A172 (cell line): ENCODE data around the gene MAP2K5. TPM values are rescaled to one million over a fixed set of nuclear protein-coding genes. Genes with fewer than 3 reads are reported as not detected.
A peak's percentile ranks its signal among the peaks of the same experiment; 100 is the strongest.

Source experiments
- DNase-seq: peaks from one replicate; pipeline ENCODE4 v3.0.0-alpha.2; 2015; ENCODE audit warnings: low spot score
- total RNA-seq: library from RNA; depleted of rRNA; stranded (reverse); fragments of >200 nt; shearing (Covaris generic); gene quantifications from 2 replicates; pipeline ENCODE4 v1.2.3, GENCODE V29; 2014

Gene MAP2K5
- total RNA-seq, 1 experiment from 2014 or later, result 5.7 TPM

DNA sequence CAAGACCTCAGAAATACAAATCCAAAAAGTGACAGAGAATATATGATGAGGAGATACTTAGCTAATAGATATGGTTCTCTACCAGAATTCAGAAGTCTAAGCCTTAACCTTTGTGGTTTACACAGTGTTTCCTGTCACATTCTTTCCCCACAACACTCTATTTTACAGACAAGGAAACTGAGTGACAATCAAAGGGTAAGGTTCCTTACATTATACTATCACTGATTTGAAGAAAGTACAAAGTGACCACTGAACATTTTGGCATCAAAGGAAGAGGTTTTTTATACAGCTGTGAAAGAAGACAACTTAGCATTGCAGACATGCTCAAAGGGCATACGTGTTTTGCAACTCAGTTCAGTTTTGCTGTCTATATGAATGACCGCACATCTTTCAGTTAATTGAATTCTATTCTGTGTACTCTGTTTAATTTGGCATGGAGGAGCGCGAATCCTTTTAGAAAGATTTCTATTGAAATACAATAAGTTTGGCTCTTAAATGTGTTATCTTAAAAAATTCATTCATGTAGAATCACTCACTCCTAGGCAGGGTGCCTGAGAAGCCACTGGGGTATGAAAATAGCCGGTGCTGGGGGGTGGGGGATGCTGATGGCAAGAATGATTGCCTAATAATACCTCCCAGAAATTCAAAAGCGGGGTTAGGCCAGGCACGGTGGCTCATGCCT is 216.3 kb downstream of the MAP2K5 start:
- no peak for DNase-seq

DNA sequence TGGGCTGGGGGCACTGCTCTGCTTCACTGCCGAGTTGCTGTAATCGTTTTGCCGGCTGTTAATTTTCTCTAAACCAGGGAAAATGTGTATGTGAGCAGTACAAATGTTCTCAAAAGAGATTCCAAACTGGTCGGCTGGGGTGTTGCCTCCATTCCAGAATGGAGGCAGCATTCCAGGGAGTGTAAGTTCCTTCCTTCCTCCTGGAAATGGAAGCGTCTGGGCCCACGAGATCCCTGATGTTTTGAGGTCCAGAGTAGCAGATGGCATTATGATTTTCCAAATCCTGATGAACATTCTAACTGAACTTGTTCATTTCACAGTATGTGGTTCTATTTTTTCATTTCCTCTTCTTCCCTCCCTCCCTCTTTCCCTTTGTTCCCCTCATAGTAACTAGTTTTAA is 218.4 kb downstream of the MAP2K5 start:
- DNase-seq, result no peak

DNA sequence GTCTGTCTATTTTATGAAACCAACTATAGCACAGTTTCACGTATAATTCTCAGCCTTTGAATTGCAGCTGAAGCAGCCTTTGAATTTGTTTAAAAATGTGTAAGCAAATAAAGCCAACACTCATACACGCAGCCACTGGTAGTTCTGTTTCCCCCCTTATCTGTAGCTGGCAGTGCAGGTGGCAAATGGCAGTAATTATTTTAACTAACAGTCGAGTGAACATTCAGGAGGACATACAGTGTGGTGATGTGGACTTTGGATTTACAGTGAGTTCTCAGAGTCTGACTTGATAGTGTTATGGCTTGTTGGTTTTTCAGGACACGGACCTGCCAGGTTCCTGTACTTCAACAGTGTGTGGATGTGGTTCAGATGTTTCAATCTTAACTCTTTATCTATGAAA is 218.8 kb downstream of the MAP2K5 start:
- DNase-seq, result no peak

DNA sequence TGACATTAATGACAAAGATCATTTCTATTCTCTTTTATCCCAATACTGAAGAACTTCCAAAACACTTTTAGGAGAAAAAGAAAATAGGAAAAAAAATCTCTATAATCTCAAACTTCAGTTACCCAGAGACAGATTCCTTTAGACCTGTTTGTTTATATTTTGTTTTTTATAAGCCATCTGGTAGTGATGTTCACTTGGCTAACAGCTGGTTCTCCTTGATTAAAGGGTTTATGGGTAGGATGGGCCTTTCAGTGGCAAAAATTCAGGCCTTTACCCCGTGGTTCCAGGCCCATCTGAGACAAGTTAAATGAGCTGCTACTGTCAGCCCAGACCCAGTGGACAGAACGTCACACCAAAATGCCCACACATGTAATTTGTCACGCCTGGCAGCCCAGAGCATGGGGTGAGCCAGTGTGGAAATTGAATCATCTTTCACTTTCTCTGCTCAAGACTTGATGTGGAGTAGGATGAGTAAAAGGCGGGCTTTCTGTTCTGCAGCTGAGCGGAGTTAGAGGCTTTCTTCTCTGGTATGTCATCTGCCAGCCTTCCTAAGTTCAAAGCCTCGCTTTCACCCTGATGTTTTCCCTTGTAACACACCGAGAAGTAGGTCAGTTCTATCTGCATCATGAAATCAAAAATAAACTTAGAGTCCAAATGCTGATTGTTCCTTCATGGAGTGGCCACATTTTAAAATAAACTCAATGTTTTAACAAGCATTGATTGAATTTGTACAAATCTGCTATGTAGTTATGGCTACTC is 220.3 kb downstream of the MAP2K5 start:
- DNase-seq, result no peak

DNA sequence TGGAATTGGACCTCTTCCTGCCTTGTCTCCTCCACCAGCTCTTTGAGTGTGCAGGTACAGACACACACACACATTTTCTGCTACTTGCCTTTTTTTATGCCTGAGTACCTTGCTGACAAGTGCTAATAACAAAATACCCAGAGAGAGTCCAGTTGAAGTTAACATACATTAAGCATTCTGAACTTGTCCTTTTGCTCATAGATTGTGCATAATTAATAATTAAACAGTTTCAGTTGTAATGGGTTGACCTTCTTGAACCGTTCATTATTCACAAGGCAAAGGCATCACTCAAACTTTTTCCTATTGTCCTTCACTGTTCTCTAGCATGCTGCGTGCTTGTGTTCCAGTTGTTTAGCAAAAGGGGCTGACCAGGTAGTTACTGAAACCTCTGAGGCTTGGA is 223.2 kb downstream of the MAP2K5 start:
- no peak for DNase-seq

DNA sequence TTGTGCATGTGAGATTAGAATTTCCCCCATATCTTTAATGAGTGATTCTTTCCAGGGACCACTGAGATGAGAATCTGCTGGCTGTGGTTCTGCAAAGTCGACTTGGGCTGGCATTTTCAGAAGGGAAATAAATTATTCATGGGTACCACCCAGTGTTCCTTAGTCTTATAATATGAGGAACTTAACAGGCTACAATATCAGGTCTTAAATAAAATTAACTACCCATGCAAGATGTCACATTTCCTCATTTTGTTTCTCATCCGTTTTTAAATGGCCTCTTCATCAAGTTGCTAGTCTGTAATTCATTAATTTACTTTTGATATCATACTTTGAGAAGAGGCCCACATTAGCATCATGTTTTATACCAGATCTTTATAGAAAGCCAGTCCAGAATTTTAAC is 224.5 kb downstream of the MAP2K5 start:
- no peak for DNase-seq

DNA sequence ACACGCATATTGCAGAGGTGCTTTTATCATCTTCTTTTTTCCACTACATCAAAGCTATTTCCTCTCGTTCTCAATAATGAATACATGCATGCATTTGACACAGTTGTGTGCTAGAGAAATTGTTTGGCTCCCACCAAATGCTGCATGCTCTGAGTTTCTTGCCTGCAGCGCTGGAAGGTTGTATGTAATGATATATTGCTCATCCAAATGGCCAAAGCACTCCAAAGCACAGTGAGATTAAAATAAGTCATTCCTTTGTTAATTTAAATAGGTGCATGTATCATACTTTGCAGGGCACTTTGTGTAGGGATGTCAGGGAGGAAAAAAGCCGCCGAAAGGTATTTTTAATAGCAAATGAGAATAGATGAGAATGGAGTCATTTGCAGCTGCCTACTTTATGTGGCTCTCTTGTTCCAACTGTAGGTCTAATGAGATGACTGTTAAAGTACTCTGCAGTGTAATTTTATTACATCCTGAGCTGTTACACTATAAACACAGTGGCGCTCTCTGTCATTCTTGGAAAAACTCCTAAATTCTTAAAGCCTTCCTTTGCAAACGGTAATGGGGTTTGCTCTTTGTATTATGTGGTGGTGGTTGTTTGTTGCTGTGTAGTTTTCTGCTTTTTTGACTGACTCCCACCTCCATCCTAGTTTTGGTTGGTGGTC is 225.9 kb downstream of the MAP2K5 start:
- no peak for DNase-seq

DNA sequence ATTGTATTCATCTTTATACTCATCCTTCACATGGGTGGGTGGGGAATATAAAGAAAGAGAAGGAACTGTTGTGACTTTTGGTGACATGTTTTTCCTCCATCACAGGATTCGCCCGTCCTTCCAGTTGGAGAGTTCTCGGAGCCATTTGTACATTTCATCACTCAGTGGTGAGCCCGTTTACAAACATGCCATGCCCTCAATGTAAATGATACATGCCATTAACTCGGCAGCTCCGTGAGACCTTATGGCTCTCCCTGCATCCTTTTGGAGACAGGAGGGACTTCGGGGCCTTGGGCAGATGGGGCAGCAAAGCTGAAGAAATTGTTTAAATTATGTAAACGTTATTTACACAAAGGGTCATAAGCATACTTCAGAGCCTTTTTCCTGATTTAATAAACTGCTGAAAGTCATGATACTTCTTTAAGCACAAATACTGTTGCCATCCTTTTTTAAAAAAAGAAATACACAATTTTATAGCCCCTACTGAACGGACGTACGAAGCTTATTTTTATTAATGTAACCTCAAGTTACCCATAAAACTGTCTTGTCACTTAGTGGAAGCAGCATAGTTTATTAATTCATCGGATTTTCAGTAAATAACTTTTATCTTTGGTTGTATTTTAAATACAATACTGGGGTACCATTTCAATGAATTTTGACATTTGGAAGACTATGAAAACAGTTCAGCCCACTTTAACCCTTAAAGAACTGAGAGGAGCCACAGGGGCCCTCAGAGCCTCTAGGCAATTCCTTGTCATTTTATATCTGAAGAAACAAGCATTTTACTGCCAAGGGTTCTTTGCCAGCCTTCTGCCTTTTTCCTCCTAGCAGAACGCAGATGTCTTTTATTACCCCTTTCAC is 227.2 kb downstream of the MAP2K5 start:
- no peak for DNase-seq

DNA sequence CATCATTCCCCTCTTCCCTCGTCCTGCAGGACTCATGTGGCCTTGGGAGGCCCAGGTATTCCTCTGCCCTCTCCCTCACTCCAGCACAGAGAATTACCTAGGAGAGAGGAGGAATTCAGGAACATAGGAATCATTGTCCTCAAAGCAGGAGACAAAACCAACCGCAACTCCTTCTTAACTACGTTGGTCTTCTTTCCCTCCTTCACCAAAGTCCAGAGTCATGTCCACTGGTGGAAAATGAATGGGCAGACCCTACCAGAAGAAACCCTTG is 227.8 kb downstream of the MAP2K5 start:
- DNase-seq, result no peak

DNA sequence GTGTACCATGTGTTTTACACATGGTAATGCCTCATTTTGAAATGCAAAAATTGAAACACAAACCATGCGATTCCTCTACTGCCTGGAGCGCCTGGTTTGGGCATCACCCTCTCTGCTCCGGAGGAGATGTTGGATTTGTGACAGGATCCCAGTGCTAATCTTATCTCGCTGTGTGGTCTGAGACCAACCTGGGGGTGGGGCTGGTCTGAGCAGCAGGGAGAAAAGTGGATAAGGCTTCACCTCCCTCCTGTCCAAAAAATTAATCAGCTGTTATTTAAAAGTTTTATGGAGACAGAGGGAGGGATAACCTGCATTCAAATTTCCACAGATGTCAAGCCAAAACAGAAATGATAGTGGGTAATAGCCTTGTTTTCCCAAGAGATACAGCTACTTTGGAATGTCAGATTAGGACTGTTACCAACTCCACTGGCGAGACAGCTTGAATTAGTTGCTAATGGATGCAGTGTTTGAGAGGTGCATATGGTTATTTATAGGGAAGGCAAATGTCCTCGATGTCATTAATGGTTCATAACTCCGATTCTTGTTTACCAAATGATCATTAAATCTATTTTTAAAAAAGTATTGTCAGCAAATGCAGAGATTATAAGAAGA is 228.8 kb downstream of the MAP2K5 start:
- no peak for DNase-seq

DNA sequence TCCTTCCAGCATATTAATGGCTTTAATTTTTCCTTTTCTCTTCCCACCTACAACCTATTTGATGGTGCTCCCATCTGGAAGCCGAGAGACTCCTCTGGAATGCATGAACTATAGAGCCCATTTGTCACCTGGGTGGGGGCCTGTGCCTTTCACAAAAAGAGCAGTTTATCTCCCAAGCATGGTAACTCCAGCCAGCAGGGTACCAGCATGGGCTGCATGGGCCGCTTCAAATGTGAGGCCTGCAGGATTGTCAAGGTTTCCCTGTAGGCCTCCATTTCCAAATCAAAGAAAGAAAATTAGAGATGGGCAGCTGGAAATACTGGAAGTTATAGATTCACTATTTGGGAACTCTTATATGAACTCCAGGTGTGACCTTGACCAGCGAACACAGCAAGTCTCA is 232.1 kb downstream of the MAP2K5 start:
- no peak for DNase-seq

DNA sequence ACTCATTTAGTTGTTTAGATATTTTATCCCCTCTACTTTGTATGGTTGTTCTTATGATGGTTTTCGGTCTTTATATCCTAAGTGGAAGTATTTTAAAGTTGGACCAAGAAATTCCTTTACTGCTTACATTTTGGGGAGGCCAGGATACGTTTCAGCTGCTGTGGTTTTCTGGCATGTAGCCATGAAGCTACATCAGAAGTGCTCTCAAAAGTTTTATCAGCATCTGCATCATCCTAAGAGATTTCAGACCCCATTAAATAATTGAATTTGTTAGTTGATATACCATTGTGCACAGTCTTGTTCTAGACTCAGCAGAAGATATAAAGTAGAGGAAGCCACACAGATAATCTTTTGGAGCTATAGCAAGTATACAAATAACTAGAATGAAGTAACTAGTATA is 232.7 kb downstream of the MAP2K5 start:
- no peak for DNase-seq

DNA sequence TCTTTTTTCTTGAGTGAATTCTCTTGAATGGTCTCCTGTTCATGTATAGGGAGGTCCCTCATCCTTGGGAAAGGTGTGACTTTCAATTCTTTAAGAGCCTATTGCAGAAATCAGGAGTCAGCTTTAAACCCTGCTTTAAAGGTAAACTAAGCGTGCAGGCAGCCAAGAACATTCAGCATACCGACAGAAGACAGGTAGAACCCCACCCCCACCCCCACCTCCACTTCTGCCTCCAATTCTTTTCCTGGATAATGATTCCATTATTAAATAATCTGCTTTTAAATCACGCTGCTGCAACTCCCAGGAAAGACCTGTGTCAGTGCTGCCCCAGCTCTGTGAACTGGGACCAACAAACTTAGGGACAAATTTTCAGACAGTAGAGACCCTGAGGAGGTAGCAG is 233.5 kb downstream of the MAP2K5 start:
- DNase-seq, result no peak

DNA sequence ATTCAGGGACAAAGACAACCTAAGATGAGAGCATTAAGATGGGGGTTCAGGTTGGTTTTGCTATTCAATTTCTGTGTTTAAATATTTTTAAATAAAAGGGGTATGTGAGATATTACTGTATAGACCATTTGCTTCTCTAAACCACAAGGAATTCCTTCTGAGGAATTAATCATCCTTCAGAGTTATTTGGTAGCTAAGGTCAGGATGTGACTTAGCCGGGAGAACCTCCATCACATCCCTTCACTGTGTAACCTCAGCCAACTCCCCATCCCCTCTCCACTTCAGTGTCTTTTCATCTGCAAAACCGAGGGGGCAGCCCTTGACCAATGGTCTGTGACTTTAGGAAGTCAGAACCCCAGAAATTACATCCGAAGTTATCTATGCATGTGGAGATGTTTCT is 234.1 kb downstream of the MAP2K5 start:
- DNase-seq, result peak; percentile 32

DNA sequence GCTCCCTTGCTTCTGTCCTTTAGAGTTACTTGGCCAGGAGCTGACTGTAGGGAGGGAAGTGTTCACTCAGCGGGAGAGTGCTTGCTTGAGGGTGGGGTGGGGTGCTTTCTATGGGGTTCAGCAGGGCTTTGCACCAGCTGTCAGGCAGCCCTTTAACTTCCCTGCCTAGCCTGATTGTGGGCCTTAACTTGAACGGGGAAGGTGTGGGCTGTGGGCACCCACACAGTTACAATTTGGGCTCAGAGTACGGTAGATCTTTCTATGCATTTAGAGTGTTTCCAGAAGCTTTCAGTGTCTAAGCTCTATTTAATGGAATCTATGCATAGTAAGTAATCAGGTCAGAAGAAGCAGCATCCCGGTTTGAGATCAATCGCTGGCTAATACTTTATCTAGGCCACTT is 234.6 kb downstream of the MAP2K5 start:
- DNase-seq, result no peak

DNA sequence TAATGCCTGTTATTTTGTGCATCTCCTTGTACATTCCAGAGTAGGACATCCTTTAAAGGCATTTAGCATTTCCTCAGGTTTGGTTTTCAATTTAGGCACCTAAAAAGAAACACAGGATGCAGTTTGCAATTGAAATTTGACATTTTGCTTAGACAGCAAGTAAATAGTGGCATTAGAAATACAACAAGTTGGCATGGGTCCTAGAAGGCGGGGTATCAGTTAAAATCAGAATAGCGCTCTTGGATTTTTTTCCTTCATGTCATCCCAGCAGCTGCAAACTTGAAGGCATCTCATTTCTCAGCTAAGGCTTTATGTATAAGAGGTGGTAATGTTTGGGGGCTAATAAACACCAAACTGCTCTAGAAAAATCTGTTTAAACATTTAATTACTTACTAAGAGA is 235.3 kb downstream of the MAP2K5 start:
- DNase-seq, result no peak

DNA sequence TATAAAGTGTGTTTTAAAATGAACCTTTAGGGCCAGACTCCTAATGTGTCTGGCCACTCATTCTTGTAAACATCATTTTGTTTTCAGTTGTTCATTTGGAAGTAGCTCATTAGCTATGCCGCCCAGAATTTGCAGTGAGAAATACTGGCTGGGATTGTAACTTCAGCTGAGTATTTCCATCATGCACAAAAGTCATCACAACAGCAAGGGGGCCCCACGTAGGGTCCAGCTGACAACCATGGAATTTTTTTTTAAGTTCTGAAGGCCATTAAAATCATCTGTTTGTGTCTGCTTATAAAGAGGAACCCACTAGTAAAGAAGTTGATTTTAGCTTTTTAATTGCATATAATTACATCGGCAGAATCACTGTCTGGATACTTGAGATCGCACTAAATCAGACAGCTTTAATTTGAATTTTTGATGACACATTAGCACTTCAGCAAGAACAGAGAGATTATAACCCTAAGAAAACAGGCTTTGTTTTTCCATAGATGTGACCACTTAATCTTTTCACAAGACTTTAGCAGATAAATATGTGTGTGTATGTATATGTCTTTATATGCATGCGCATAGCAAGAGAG is 236.6 kb downstream of the MAP2K5 start:
- no peak for DNase-seq

DNA sequence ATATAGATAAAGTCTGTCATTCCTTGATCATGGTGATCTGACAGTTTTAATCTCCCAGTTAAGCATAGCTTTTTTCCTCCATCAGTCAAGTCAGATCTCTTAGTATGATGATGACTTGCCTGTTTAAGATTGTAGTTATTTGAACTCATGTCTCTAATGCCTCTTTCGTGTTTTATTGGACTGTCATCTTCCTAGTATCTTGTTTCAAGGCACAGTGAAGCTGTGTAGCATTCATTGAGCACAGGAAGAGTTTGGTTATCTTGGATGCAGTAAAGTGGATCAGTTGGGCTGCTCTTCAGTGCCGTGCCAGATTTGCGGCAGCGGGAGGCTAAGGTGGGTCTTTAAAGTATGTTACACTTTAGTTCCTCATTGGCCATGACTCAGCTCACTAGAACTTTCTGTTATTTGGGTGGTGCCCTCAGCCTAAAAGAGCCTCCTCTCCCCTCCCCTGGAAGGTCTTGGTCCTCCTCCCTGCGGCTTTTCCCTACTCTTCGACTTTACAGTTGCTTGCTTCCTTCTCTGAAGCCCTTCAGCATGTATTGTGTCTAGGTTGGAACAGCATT is 237.1 kb downstream of the MAP2K5 start:
- no peak for DNase-seq

DNA sequence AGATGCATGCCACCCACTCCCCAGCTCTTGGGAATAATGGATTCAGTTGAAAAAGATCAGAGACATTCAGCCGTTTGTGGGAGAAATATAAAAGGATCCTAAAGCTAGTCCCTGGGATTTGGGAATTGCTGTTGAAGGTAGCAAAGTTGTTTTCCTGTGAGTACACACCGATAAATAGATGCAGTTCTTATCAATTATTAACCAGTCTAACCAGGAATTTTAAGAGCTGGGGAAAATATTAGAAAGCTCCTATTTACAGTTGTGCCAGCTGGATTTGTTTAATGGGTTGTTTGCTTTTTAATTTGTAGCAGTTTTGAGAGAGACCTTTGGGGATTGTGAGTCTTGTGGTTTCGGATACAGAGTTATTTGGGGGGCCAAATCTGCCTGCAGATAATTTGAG is 238.6 kb downstream of the MAP2K5 start:
- DNase-seq, result no peak

DNA sequence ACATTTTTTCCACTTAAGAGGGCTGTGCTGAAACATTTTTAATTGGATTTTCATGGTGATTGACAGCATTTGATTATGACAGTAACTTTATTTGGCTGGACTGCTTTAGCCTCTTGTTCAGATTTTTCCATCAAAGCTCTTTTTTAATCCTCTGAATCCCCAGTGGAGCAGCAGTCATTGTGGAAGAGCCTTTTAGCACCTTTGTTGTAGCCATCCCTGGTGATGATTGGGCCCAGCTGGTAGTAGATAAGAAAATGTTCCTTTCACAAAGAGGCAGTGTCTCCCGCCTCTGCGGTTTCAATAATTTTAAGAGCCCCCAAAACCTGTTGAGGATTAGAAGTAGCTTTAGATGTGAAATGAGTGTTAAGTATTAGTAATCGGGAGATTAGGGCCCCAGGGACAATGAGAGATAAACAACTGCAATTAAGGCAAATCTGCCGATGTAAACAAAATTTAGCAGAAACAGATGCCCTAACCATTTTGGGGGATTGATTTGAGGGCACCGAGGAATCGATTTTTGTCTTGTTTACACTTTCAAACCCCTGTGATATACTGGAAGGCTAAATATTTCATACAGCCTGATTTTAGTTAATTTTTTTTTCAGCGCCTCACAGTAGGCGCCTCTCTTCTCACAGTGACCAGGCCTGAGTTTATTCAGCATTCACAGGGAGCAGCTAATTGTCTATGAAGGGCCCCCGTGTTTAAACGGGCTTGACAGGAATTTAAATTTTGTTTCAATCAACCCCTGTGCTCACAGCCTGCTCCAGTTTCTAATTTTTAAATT is 239.6 kb downstream of the MAP2K5 start:
- no peak for DNase-seq

DNA sequence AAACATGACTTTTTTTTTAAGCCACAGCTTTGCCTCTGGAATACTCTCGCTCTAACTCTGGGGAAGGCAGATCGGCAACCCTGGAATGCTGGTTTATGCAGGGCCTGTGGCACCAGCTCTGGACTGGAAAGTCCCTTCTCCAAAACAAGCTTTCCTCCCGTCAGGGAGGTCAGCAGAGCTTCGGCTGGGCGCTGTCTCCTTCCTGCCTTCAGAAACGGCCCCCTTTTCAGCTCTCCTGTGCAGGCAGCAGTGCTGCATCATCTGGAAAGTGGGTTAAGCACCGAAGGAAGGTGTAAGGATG is 240.1 kb downstream of the MAP2K5 start:
- DNase-seq, result no peak
